Measurements from ENCODE around the gene SMG6. TPM values are rescaled to one million over a fixed set of nuclear protein-coding genes. Genes with fewer than 3 reads are reported as not detected.

SMG6 gene
- total RNA-seq, 1 experiment from 2014 or later, result 33.8 TPM

DNA sequence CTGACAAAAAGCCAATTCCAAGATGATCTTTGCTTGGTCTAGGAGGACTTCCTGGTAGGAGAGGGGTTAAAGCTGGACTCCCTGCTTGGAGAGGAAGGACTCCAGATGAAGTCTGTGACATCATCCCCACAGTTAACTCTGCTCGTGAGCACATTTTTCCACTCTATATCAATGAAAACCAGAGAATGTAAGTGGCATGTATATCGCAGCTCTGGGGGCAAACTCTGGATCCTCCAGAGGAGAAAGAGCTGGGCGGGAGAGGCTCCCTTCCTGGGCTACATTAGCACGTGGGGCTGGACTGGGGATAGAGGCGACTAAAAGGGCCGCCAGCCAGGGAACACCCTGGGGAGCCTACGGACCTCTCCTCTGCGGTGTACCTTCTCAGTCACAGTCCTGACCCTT is 214.6 kb downstream of the SMG6 start:
- H3K36me3 Mint-ChIP-seq (ENCODE audit: insufficient read depth, unreplicated experiment), result peaks cover 17% of the 10 kb centered on the region
- POLR2A ChIA-PET, result no interaction called here
- peaks cover 9% of the 10 kb centered on the region for H3K4me1 ChIP-seq
- TF ChIP-seq, protein P1, sequence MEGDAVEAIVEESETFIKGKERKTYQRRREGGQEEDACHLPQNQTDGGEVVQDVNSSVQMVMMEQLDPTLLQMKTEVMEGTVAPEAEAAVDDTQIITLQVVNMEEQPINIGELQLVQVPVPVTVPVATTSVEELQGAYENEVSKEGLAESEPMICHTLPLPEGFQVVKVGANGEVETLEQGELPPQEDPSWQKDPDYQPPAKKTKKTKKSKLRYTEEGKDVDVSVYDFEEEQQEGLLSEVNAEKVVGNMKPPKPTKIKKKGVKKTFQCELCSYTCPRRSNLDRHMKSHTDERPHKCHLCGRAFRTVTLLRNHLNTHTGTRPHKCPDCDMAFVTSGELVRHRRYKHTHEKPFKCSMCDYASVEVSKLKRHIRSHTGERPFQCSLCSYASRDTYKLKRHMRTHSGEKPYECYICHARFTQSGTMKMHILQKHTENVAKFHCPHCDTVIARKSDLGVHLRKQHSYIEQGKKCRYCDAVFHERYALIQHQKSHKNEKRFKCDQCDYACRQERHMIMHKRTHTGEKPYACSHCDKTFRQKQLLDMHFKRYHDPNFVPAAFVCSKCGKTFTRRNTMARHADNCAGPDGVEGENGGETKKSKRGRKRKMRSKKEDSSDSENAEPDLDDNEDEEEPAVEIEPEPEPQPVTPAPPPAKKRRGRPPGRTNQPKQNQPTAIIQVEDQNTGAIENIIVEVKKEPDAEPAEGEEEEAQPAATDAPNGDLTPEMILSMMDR (IDR thresholded peaks at IDR 0.05; ENCODE audit: insufficient read depth in 1 of 2, low read depth in 1 of 2, low read length in 1 of 2, severe bottlenecking in 1 of 2, unreplicated experiment in 1 of 2), result no peak
- peaks cover 29% of the 10 kb centered on the region for H3K4me1 Mint-ChIP-seq (ENCODE audit: low read depth, unreplicated experiment)
- H3K9me3 ChIP-seq, result no peaks in the 10 kb centered on the region
- H3K9me3 Mint-ChIP-seq (ENCODE audit: unreplicated experiment), result no peaks in the 10 kb centered on the region
- H3K27me3 ChIP-seq (replicated peaks; ENCODE audit: control insufficient read depth, insufficient read depth, low read length), result no peaks in the 10 kb centered on the region
- H3K36me3 ChIP-seq (ENCODE audit: control insufficient read depth, insufficient read depth, low read length), result 0 out of 2 replicates have a peak, but pooled peaks cover 5% of the 10 kb centered on the region
- no peak for DNase-seq
- H3K4me3 ChIP-seq (ENCODE audit: low read depth, low read length), result no peak overlapping the region
- intact Hi-C loops (cut with micrococcal nuclease; ENCODE audit: unreplicated experiment), result no loop called here
- no peak overlapping the region for H3K4me3 Mint-ChIP-seq (ENCODE audit: unreplicated experiment)
- CTCF ChIA-PET, result no interaction called here
- H3K27ac Mint-ChIP-seq (ENCODE audit: unreplicated experiment), result no peak overlapping the region
- no TSS peak for BruUV-seq (replicated peaks)
- no peaks in the 10 kb centered on the region for H3K27me3 Mint-ChIP-seq (ENCODE audit: insufficient read depth, unreplicated experiment)

DNA sequence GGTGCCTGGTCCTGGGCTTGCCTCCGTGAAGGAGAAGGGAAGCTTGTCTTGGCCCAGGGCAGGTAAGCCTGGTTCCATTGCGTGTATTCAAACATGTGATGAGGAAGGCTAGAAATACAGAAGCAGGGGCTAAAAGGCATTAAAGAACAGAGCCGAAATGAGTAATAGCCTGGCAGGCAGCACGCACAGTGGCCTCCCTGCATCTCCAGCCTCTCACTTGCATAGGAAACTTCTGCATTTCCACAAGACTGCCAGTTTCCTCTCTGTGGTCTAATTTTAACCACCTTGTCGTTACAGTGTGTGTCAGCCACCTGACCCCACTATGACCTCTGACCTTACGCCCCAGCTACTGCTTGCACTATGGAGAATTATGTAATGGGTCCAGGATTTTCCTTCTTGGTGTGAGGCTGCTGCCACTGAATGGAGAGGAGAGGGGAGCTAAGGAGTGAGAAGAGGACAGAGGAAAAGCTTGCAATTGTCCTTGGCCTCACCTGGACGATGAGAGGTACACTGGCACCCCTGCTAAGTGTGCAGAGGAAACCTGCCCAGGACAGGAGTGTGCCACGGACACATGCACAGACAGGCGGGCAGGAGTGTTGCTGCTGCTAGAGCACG is 215.9 kb downstream of the SMG6 start:
- peaks cover 42% of the 10 kb centered on the region for H3K4me1 Mint-ChIP-seq (ENCODE audit: low read depth, unreplicated experiment)
- ChIA-PET POLR2A (no interaction called here), CTCF (no interaction called here)
- DNase-seq, result no peak
- TF ChIP-seq, protein P1 (IDR thresholded peaks at IDR 0.05; ENCODE audit: insufficient read depth in 1 of 2, low read depth in 1 of 2, low read length in 1 of 2, severe bottlenecking in 1 of 2, unreplicated experiment in 1 of 2), result no peak
- H3K4me3 Mint-ChIP-seq (ENCODE audit: unreplicated experiment), result no peak overlapping the region
- Histone ChIP-seq H3K9me3 (no peaks in the 10 kb centered on the region), H3K4me1 (peaks cover 22% of the 10 kb centered on the region), H3K4me3 (ENCODE audit: low read depth, low read length) (no peak overlapping the region), H3K36me3 (ENCODE audit: control insufficient read depth, insufficient read depth, low read length) (0 out of 2 replicates have a peak, but pooled peaks cover 5% of the 10 kb centered on the region), H3K27me3 (replicated peaks; ENCODE audit: control insufficient read depth, insufficient read depth, low read length) (no peaks in the 10 kb centered on the region)
- no peaks in the 10 kb centered on the region for H3K27me3 Mint-ChIP-seq (ENCODE audit: insufficient read depth, unreplicated experiment)
- H3K9me3 Mint-ChIP-seq (ENCODE audit: unreplicated experiment), result no peaks in the 10 kb centered on the region
- no peak overlapping the region for H3K27ac Mint-ChIP-seq (ENCODE audit: unreplicated experiment)
- H3K36me3 Mint-ChIP-seq (ENCODE audit: insufficient read depth, unreplicated experiment), result peaks cover 10% of the 10 kb centered on the region
- no TSS peak for BruUV-seq (replicated peaks)
- intact Hi-C loops (cut with micrococcal nuclease; ENCODE audit: unreplicated experiment), result no loop called here

DNA sequence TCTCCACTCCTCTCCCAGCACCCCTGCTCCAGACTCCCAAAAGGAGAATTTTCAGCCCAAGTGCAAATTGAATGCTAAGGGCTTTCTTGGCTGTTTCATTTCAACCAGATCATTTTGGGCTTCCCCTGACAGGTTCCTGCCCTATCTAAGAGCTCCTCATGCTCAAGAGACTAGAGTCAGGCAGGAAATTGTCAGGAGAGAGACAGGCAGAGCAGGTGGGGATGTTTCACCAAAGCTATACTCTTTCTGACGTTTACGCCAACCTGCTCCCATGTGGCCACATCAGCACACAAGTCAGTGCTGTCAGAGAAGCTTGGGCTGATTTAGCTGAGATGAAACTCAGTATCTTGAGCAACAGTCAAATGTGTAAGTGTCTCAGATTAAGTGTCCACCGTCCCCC is 217.3 kb downstream of the SMG6 start:
- ChIA-PET CTCF (no interaction called here), POLR2A (no interaction called here)
- intact Hi-C loops (cut with micrococcal nuclease; ENCODE audit: unreplicated experiment), result no loop called here
- Histone ChIP-seq H3K9me3 (no peaks in the 10 kb centered on the region), H3K4me3 (ENCODE audit: low read depth, low read length) (no peak overlapping the region), H3K27me3 (replicated peaks; ENCODE audit: control insufficient read depth, insufficient read depth, low read length) (no peaks in the 10 kb centered on the region), H3K36me3 (ENCODE audit: control insufficient read depth, insufficient read depth, low read length) (0 out of 2 replicates have a peak, but pooled peaks cover 3% of the 10 kb centered on the region), H3K4me1 (peaks cover 32% of the 10 kb centered on the region)
- peaks cover 45% of the 10 kb centered on the region for H3K4me1 Mint-ChIP-seq (ENCODE audit: low read depth, unreplicated experiment)
- peaks cover 4% of the 10 kb centered on the region for H3K36me3 Mint-ChIP-seq (ENCODE audit: insufficient read depth, unreplicated experiment)
- H3K27me3 Mint-ChIP-seq (ENCODE audit: insufficient read depth, unreplicated experiment), result no peaks in the 10 kb centered on the region
- H3K9me3 Mint-ChIP-seq (ENCODE audit: unreplicated experiment), result no peaks in the 10 kb centered on the region
- no peak overlapping the region for H3K27ac Mint-ChIP-seq (ENCODE audit: unreplicated experiment)
- TF ChIP-seq, protein P1 (IDR thresholded peaks at IDR 0.05; ENCODE audit: insufficient read depth in 1 of 2, low read depth in 1 of 2, low read length in 1 of 2, severe bottlenecking in 1 of 2, unreplicated experiment in 1 of 2), result no peak
- no TSS peak for BruUV-seq (replicated peaks)
- H3K4me3 Mint-ChIP-seq (ENCODE audit: unreplicated experiment), result no peak overlapping the region
- no peak for DNase-seq
